ENCODE measurements around the gene C11orf97. TPM values are rescaled to one million over a fixed set of nuclear protein-coding genes. Genes with fewer than 3 reads are reported as not detected.

C11orf97 gene
- total and polyA plus RNA-seq, 9 of the 15 experiments (the other 6 are each of a cell fraction or from before 2014, with no cell fraction given): not detected

- TF ChIP-seq ZBTB33 (CRISPR knock-in tag; IDR thresholded peaks at IDR 0.05) (peak; percentile 16; the same call in 1 of the 2 replicates), SNAPC5 (CRISPR knock-in tag; IDR thresholded peaks at IDR 0.05) (no peak)
Measured at GRCh38 chr11:94511932-94512781, at the start of gene C11orf97 (continued).

GRCh38 chr11:94469416-94469815, 42.8 kb upstream of the C11orf97 start:
- intact Hi-C loops (cut with micrococcal nuclease) (no loop called here), in situ Hi-C loops (cut with MboI) (no loop called here)
- no peak for FAIRE-seq
- Histone ChIP-seq H3K4me1 (replicated peaks in 1 of 2; ENCODE audit: control insufficient read depth in 2 of 2, insufficient read depth in 2 of 2, low read length in 2 of 2) (no peaks in the 10 kb centered on the region), H3K79me2 (ENCODE audit: control insufficient read depth, insufficient read depth, low read length) (no peaks in the 10 kb centered on the region), H2AFZ (ENCODE audit: low read depth, low read length) (no peak overlapping the region), H3K27ac (ENCODE audit: extremely low read depth, low read depth, low read length) (no peak overlapping the region), H3K9ac (ENCODE audit: insufficient read depth in 1 of 2, low read depth in 2 of 2, low read length in 2 of 2) (no peak overlapping the region), H3K36me3 (ENCODE audit: control insufficient read depth, insufficient read depth, low read length) (peaks cover 60% of the 10 kb centered on the region), H3K27me3 (ENCODE audit: control insufficient read depth in 2 of 2, insufficient read depth in 2 of 2, low read length in 2 of 2) (no peaks in the 10 kb centered on the region), H3K4me2 (ENCODE audit: insufficient read depth, low read length) (no peak overlapping the region), H3K9me3 (replicated peaks; ENCODE audit: control insufficient read depth, insufficient read depth, low read depth, low read length) (no peaks in the 10 kb centered on the region), H3K4me3 (no peak overlapping the region), H3K9me1 (ENCODE audit: control insufficient read depth, insufficient read depth, low read length) (no peaks in the 10 kb centered on the region), H4K20me1 (replicated peaks; ENCODE audit: control insufficient read depth, insufficient read depth, low read length) (no peaks in the 10 kb centered on the region)
- BruUV-seq (replicated peaks): no TSS peak
- ChIA-PET CTCF (ENCODE audit: low intra/inter-chr PET ratio) (no interaction called here), POLR2A (no interaction called here)
- ATAC-seq: no peak
- WGBS (ENCODE audit: insufficient coverage, low coverage, missing lambda C conversion rate): 69% methylated on average over 2 of the region's 2 CpGs
- TF ChIP-seq ZBTB33 (CRISPR knock-in tag; IDR thresholded peaks at IDR 0.05) (no peak), JUND (IDR thresholded peaks at IDR 0.05; ENCODE audit: borderline replicate concordance, low read depth, low read length) (0 out of 2 replicates have a peak, but pooled peaks have one; percentile 3), JUND (tag; IDR thresholded peaks at IDR 0.05; ENCODE audit: borderline replicate concordance, low read depth, low read length) (peak; percentile 48; the same call in 2 of the 3 replicates), ZNF57 (CRISPR knock-in tag; IDR thresholded peaks at IDR 0.05) (no peak), NR1H2 (CRISPR knock-in tag; IDR thresholded peaks at IDR 0.05) (no peak), ATF3 (IDR thresholded peaks at IDR 0.05) (0 out of 2 replicates have a peak, but pooled peaks have one; percentile 28), ATF3 (CRISPR knock-in tag; conservative IDR thresholded peaks at IDR 0.05) (no peak), FOSL1 (tag; conservative IDR thresholded peaks at IDR 0.05) (peak; percentile 86)
- no peak for DNase-seq (ENCODE audit: extremely low read depth in 1 of 4, low spot score in 3 of 4)
